Prostate gland (tissue), 2 donors: ENCODE data around the gene RALGDS.

Source experiments
- POLR2A ChIP-seq: fragments of 450-650 bp; IDR thresholded peaks from one replicate; pipeline ENCODE4 v1.6.1; 2016; ENCODE audit warnings: antibody characterized with exemption, mild to moderate bottlenecking
- TF ChIP-seq, protein P1 (sequence below), 4 experiments: fragments of 200-600 bp in 2 of 4; fragments of 450-650 bp in 2 of 4; sonication (generic) in 2 of 4; IDR thresholded peaks; 1 replicate in 3 of 4; 2 replicates in 1 of 4; pipeline ENCODE4 v1.5.1; 2016 to 2019; ENCODE audit warnings: antibody characterized with exemption in 4 of 4, mild to moderate bottlenecking in 2 of 4, moderate library complexity in 2 of 4

DNA sequence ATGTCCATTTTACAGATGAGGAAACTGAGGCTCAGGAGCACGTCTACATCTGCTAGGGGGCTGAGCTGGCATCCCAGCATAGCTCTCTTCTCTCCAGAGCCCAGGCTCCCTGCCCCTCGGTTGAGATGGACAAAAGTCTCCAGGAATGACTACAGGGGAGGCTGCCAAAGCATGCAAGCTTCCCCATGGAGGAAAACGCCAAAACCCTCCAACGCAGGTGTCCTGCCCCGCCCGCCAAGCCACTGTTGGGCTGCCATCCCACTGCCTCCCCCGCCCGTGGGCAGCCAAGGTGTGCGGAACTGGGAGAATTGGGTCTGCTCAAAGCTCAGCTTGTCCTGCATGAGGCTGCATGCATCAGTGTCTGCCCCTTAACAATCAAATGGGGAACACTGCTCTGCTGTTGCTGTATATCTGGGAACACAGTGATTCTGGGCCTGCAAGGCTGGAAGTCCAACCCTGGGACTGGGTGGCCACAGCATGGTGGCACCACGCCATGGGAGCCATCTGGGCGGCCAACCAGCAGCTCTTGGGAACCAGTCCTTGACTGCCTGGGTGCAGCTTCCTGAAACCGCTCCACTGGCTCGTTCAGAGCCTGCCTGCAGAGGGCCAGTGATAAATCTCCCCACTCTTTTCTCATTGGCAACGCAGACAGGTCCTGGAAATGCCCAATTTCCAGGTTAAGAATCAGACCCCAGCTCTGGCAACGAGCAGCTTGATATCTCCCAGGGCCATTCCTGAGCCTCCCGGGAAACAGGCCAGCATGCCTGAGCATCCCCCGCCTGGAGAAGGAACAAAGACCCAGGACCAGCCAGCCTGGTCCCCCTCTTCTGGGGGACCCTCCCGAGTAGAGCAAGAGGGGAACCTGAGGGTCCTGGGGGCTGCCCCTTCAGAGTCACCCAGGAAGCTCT, 3.5 kb downstream of the RALGDS start:
- TF ChIP-seq, protein P1, sequence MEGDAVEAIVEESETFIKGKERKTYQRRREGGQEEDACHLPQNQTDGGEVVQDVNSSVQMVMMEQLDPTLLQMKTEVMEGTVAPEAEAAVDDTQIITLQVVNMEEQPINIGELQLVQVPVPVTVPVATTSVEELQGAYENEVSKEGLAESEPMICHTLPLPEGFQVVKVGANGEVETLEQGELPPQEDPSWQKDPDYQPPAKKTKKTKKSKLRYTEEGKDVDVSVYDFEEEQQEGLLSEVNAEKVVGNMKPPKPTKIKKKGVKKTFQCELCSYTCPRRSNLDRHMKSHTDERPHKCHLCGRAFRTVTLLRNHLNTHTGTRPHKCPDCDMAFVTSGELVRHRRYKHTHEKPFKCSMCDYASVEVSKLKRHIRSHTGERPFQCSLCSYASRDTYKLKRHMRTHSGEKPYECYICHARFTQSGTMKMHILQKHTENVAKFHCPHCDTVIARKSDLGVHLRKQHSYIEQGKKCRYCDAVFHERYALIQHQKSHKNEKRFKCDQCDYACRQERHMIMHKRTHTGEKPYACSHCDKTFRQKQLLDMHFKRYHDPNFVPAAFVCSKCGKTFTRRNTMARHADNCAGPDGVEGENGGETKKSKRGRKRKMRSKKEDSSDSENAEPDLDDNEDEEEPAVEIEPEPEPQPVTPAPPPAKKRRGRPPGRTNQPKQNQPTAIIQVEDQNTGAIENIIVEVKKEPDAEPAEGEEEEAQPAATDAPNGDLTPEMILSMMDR (IDR thresholded peaks at IDR 0.05), result peak in 1 of 4 experiments; percentile 31
- no peak for TF ChIP-seq POLR2A
